NB4 (cell line): ENCODE measurements around the gene FERMT3.

ENCODE experiments used
- CTCF ChIP-seq: IDR thresholded peaks from one replicate; pipeline ENCODE4 v1.5.1; 2012; ENCODE audit warnings: low read depth, low read length
- POLR2A ChIP-seq: IDR thresholded peaks from 2 replicates; pipeline ENCODE4 v1.6.1; 2011; ENCODE audit warnings: mild to moderate bottlenecking; ENCODE audit not compliant: insufficient read length; ENCODE audit errors: extremely low read depth
- TF ChIP-seq, protein P1 (sequence below): IDR thresholded peaks from 2 replicates; pipeline ENCODE4 v1.6.1; 2011; ENCODE audit warnings: low read depth, low read length

- TF ChIP-seq, protein P1, sequence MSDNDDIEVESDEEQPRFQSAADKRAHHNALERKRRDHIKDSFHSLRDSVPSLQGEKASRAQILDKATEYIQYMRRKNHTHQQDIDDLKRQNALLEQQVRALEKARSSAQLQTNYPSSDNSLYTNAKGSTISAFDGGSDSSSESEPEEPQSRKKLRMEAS = no peak
- TF ChIP-seq POLR2A (no peak), CTCF (no peak)
These were observed 42.6 kb upstream of the FERMT3 start for GRCh38 chr11:64163951-64164350.
